HG03095 (cell line): ENCODE results near the gene ETV4.

Experiments used
- ATAC-seq: cut with Tn5 transposase; IDR thresholded peaks from one replicate; pipeline ENCODE4 v1.9.1; 2021; ENCODE audit warnings: moderate library complexity; ENCODE audit not compliant: unreplicated experiment

The ETV4 gene

GRCh38 chr17:43547189-43547550 is 1.0 kb upstream of the ETV4 start:
- ATAC-seq, result no peak

GRCh38 chr17:43545383-43545632 is 832 bp downstream of the ETV4 start:
- no peak for ATAC-seq

- ATAC-seq, result no peak
Measured at GRCh38 chr17:43543771-43544575, 2.2 kb downstream of the ETV4 start.

GRCh38 chr17:43543300-43543699 is 2.8 kb downstream of the ETV4 start:
- ATAC-seq, result no peak

- ATAC-seq, result no peak
Measured at GRCh38 chr17:43542859-43543258, 3.3 kb downstream of the ETV4 start.

GRCh38 chr17:43540821-43541674 is 5.1 kb downstream of the ETV4 start:
- no peak for ATAC-seq

GRCh38 chr17:43536236-43536992 is 9.7 kb downstream of the ETV4 start:
- no peak for ATAC-seq

GRCh38 chr17:43534909-43535308 is 11.2 kb downstream of the ETV4 start:
- ATAC-seq, result no peak

- ATAC-seq, result no peak
Measured at GRCh38 chr17:43533699-43534098, 12.4 kb downstream of the ETV4 start.

- ATAC-seq, result no peak
Measured at GRCh38 chr17:43532581-43532980, 13.6 kb downstream of the ETV4 start.

- ATAC-seq, result no peak
Measured at GRCh38 chr17:43531955-43532354, 14.2 kb downstream of the ETV4 start.

- ATAC-seq, result no peak
Measured at GRCh38 chr17:43531082-43531378, 15.1 kb downstream of the ETV4 start.

- no peak for ATAC-seq
Measured at GRCh38 chr17:43530288-43531081, 15.7 kb downstream of the ETV4 start.

- no peak for ATAC-seq
Measured at GRCh38 chr17:43529947-43530287, 16.2 kb downstream of the ETV4 start.

- ATAC-seq, result no peak
Measured at GRCh38 chr17:43528988-43529814, 16.9 kb downstream of the ETV4 start.

GRCh38 chr17:43528319-43528987 is 17.7 kb downstream of the ETV4 start:
- no peak for ATAC-seq

- ATAC-seq, result no peak
Measured at GRCh38 chr17:43526886-43527648, 19.1 kb downstream of the ETV4 start.

GRCh38 chr17:43524945-43525575 is 21.1 kb downstream of the ETV4 start:
- no peak for ATAC-seq

GRCh38 chr17:43521389-43521788 is 24.8 kb downstream of the ETV4 start:
- no peak for ATAC-seq
